ENCODE results near the gene STX12. TPM values are rescaled to one million over a fixed set of nuclear protein-coding genes. Genes with fewer than 3 reads are reported as not detected.

Gene STX12
- total RNA-seq, 4 donors from 2014 or later: 44.0 to 76.7 (median 56.1) TPM

GRCh38 chr1:27759236-27759635 lies 13.8 kb upstream of the STX12 start:
- 80% methylated on average over 2 of the region's 2 CpGs for WGBS
- Histone ChIP-seq H3K9me3 (no peaks in the 10 kb centered on the region), H3K4me1 (peaks cover 0 to 12% (median 9%) of the 10 kb centered on the region in 4 donors), H3K4me3 (no peak overlapping the region), H3K27ac (replicated peaks in 1 of 4) (no peak overlapping the region), H3K36me3 (peaks cover 14 to 93% (median 62%) of the 10 kb centered on the region in 4 donors), H3K27me3 (no peaks in the 10 kb centered on the region)
- intact Hi-C loops (cut with DNase I): no loop called here
- no peak for TF ChIP-seq POLR2AphosphoS5 (IDR thresholded peaks at IDR 0.05)
- DNase-seq (ENCODE audit: extremely low spot score): no peak

GRCh38 chr1:27760426-27760825 lies 12.6 kb upstream of the STX12 start:
- Histone ChIP-seq H3K4me1 (peaks cover 0 to 9% (median 6%) of the 10 kb centered on the region in 4 donors), H3K27me3 (no peaks in the 10 kb centered on the region), H3K27ac (replicated peaks in 1 of 4) (no peak overlapping the region), H3K4me3 (no peak overlapping the region), H3K36me3 (peaks cover 14 to 81% (median 53%) of the 10 kb centered on the region in 4 donors), H3K9me3 (no peaks in the 10 kb centered on the region)
- intact Hi-C loops (cut with DNase I): no loop called here
- WGBS: 64% methylated on average over 3 of the region's 3 CpGs
- TF ChIP-seq POLR2A (IDR thresholded peaks at IDR 0.05; ENCODE audit: low read depth): no peak
- TF ChIP-seq CTCF (IDR thresholded peaks at IDR 0.05): no peak
- TF ChIP-seq EP300 (IDR thresholded peaks at IDR 0.05): no peak
- DNase-seq (ENCODE audit: extremely low spot score): no peak

GRCh38 chr1:27762033-27762432 lies 11.0 kb upstream of the STX12 start:
- TF ChIP-seq CTCF (IDR thresholded peaks at IDR 0.05) (no peak), POLR2A (IDR thresholded peaks at IDR 0.05; ENCODE audit: low read depth) (no peak), POLR2AphosphoS5 (IDR thresholded peaks at IDR 0.05) (no peak), EP300 (IDR thresholded peaks at IDR 0.05) (no peak)
- Histone ChIP-seq H3K4me3 (no peak overlapping the region), H3K27ac (replicated peaks in 1 of 4) (no peak overlapping the region), H3K9me3 (no peaks in the 10 kb centered on the region), H3K4me1 (no peaks in the 10 kb centered on the region), H3K36me3 (peaks cover 14 to 65% (median 38%) of the 10 kb centered on the region in 4 donors), H3K27me3 (no peaks in the 10 kb centered on the region)
- intact Hi-C loops (cut with DNase I): no loop called here
- WGBS: 100% methylated on average over 1 of the region's 1 CpG
- DNase-seq (ENCODE audit: extremely low spot score): no peak

GRCh38 chr1:27763358-27763757 lies 9.7 kb upstream of the STX12 start:
- intact Hi-C loops (cut with DNase I): no loop called here
- H3K4me1 ChIP-seq: no peaks in the 10 kb centered on the region
- no peaks in the 10 kb centered on the region for H3K27me3 ChIP-seq
- no peak overlapping the region for H3K27ac ChIP-seq (replicated peaks in 1 of 4)
- TF ChIP-seq EP300 (IDR thresholded peaks at IDR 0.05): no peak
- no peak for TF ChIP-seq POLR2A (IDR thresholded peaks at IDR 0.05; ENCODE audit: low read depth)
- TF ChIP-seq CTCF (IDR thresholded peaks at IDR 0.05): no peak
- TF ChIP-seq POLR2AphosphoS5 (IDR thresholded peaks at IDR 0.05): no peak
- no peak overlapping the region for H3K4me3 ChIP-seq
- H3K36me3 ChIP-seq: peaks cover 7 to 52% (median 29%) of the 10 kb centered on the region in 4 donors
- WGBS: 95% methylated on average over 4 of the region's 4 CpGs
- DNase-seq (ENCODE audit: extremely low spot score): no peak
- no peaks in the 10 kb centered on the region for H3K9me3 ChIP-seq

- Histone ChIP-seq H3K36me3 (no peaks in the 10 kb centered on the region), H3K27ac (replicated peaks in 1 of 4) (no peak overlapping the region), H3K4me3 (no peak overlapping the region), H3K9me3 (no peaks in the 10 kb centered on the region), H3K4me1 (peaks cover 14 to 27% (median 25%) of the 10 kb centered on the region in 4 donors), H3K27me3 (no peaks in the 10 kb centered on the region)
- 71% methylated on average over 2 of the region's 2 CpGs for WGBS
- intact Hi-C loops (cut with DNase I): loop anchor here (5.0 kb wide), 1 partner anchor 43 kb away; the partner anchor contains the start of gene FAM76A
- no peak for TF ChIP-seq POLR2AphosphoS5 (IDR thresholded peaks at IDR 0.05)
- no peak for TF ChIP-seq EP300 (IDR thresholded peaks at IDR 0.05)
- no peak for TF ChIP-seq CTCF (IDR thresholded peaks at IDR 0.05)
- TF ChIP-seq POLR2A (IDR thresholded peaks at IDR 0.05; ENCODE audit: low read depth): no peak
- no peak for DNase-seq (ENCODE audit: extremely low spot score)
Observed at GRCh38 chr1:27770293-27770830, 2.7 kb upstream of the STX12 start.

Data from esophagus muscularis mucosa (tissue), 4 donors.